Fibroblast of lung (primary cell): ENCODE measurements around the gene DDX23.

Source experiments
- EZH2 ChIP-seq: IDR thresholded peaks from 2 replicates; pipeline ENCODE4 v1.5.1; 2012; ENCODE audit warnings: low read length, control low read depth, mild to moderate bottlenecking; ENCODE audit errors: missing control alignments
- TF ChIP-seq, protein P1 (sequence below), 2 donors: IDR thresholded peaks in 1 of 2; conservative IDR thresholded peaks in 1 of 2; 1 replicate in 1 of 2; 2 replicates in 1 of 2; pipeline ENCODE4 v1.5.1; 2011 to 2012; ENCODE audit warnings: low read length in 2 of 2, control low read depth in 1 of 2, inconsistent platforms in 1 of 2, low read depth in 1 of 2, mild to moderate bottlenecking in 1 of 2

DNA sequence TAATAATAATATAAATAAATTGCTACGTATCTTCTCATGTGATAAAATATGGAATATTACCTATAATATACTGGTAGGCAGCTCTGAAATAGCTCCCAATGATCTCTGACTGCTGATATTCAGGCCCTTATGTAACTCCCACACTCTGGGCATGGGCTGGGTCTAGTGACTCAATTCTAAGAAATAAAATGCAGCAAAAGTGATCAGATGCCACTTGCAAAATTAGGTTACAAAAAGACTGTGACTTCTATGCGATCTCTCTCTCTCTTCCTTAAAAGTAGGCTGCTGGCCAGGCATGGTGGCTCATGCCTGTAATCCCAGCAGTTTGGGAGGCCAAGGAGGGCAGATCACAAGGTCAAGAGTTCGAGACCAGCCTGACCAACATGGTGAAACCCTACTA is 44.0 kb downstream of the DDX23 start:
- TF ChIP-seq, protein P1, sequence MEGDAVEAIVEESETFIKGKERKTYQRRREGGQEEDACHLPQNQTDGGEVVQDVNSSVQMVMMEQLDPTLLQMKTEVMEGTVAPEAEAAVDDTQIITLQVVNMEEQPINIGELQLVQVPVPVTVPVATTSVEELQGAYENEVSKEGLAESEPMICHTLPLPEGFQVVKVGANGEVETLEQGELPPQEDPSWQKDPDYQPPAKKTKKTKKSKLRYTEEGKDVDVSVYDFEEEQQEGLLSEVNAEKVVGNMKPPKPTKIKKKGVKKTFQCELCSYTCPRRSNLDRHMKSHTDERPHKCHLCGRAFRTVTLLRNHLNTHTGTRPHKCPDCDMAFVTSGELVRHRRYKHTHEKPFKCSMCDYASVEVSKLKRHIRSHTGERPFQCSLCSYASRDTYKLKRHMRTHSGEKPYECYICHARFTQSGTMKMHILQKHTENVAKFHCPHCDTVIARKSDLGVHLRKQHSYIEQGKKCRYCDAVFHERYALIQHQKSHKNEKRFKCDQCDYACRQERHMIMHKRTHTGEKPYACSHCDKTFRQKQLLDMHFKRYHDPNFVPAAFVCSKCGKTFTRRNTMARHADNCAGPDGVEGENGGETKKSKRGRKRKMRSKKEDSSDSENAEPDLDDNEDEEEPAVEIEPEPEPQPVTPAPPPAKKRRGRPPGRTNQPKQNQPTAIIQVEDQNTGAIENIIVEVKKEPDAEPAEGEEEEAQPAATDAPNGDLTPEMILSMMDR (conservative IDR thresholded peaks at IDR 0.05 in 1 of 2, IDR thresholded peaks at IDR 0.05 in 1 of 2; ENCODE audit: low read depth in 1 of 2, low read length in 2 of 2) = no peak
- no peak for TF ChIP-seq EZH2
